NCI-H82 treated with DMSO at 0.1 percent for 48 hours (cell line): ENCODE measurements around the gene LMX1A.

ENCODE experiments used
- DNase-seq: peaks from one replicate; lab custom pipeline; 2025; ENCODE audit not compliant: unreplicated experiment; lab: John Stamatoyannopoulos, UW

LMX1A gene

GRCh38 chr1:165169729-165170128 is 186.8 kb downstream of the LMX1A start:
- DNase-seq, result no peak

DNA sequence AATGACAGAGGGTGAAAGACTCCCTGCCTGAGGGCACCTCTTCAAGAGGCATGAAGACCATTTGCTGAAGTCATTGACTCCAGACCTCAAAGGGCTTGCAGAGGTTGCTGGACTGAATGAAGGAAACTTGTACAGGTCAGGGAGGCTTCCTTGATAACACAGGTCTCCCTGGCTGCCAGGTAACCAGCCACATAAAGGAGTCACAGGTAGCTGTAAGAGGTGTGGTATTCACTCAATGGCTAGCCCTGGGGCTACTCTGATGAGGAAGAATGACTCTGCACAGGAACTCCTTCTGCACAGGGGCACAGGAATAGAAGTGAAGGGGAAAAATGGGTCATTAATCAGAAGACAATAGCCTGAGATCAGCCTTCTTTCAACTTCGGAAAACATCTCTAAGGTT is 187.5 kb downstream of the LMX1A start:
- DNase-seq, result no peak

- no peak for DNase-seq
These were observed 188.0 kb downstream of the LMX1A start for GRCh38 chr1:165168467-165168866.

GRCh38 chr1:165162671-165163241 is 193.8 kb downstream of the LMX1A start:
- no peak for DNase-seq

DNA sequence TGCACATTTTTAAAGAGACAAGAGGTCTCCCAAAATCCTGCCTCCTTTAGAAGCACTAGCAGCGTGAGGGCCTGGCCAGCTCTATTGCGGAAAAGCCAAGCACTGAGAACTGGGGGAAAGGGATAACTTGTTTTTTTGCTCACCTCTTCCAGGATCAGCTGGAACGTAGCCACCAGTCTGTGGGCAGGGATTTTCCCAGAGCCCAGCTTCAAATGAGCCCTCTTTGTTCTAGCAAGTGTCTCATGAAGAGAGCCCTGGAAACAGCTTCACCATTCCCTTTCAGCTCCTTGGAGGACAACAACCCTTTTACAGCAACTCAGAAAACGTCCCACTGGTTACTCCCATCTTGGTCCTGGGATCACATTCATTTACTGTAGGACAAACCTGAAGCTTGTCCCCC is 195.4 kb downstream of the LMX1A start:
- no peak for DNase-seq

GRCh38 chr1:165153182-165153581 is 203.3 kb downstream of the LMX1A start:
- DNase-seq, result no peak

DNA sequence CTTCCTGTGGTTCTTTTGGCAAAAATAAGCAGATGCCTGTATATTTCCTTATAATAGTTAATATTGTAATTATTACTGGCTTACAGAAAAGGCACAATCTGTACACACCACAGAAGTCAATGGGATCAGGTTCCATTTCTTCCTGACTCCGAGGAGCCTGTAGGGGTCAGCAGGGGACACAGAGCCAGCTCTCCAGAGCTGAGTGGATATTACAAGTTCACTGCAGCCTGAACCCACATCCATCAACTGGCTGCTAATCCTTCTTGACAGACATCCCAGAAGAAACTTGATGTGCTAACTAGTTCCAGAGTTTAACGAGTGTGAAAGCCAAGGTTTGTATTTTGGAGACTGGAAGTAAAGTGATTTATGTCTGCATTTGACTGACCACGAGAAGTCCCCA is 203.8 kb downstream of the LMX1A start:
- DNase-seq, result peak; percentile 87

GRCh38 chr1:165152109-165152508 is 204.4 kb downstream of the LMX1A start:
- no peak for DNase-seq
